Naive thymus-derived CD4-positive, alpha-beta T cell (primary cell): ENCODE data around the gene NBEA. TPM values are rescaled to one million over a fixed set of nuclear protein-coding genes. Genes with fewer than 3 reads are reported as not detected.
A peak's percentile ranks its signal among the peaks of the same experiment; 100 is the strongest.

Source experiments
- ATAC-seq: fragments of 150-1000 bp; cut with Tn5 transposase; 2 replicates; pipeline ENCODE4 v1.10.0; 2021; ENCODE audit warnings: mild to moderate bottlenecking, moderate library complexity
- CTCF ChIA-PET: fragments of 350-600 bp; sonication (Branson Sonifier 250); formaldehyde crosslinking; loops from one replicate; lab custom pipeline; 2021; ENCODE audit warnings: antibody characterized with exemption; lab: Charles Lee
- POLR2A ChIA-PET: fragments of 350-600 bp; sonication (Branson Sonifier 250); formaldehyde crosslinking; loops from one replicate; lab custom pipeline; 2021; ENCODE audit warnings: antibody characterized with exemption, inconsistent platforms; lab: Charles Lee
- DNase-seq, 9 donors: peaks; one replicate each; pipeline versions ENCODE4 v3.0.0 to v3.0.0-alpha.2; 2020 to 2022; ENCODE audit warnings: mixed read lengths in 1 of 9
- H3K27ac ChIP-seq: one replicate; pipeline ENCODE4 v1.7.0; 2013; ENCODE audit warnings: mild to moderate bottlenecking, low read depth, low read length, moderate library complexity
- H3K27me3 ChIP-seq, 2 donors: one replicate each; pipeline ENCODE4 v1.7.0; 2013; ENCODE audit warnings: low read length in 2 of 2, mild to moderate bottlenecking in 2 of 2, moderate library complexity in 2 of 2; ENCODE audit not compliant: control insufficient read depth in 2 of 2, insufficient read depth in 2 of 2
- H3K36me3 ChIP-seq, 3 experiments: 1 replicate in 2 of 3; 2 replicates in 1 of 3; pipeline ENCODE4 v1.7.0; 2013; ENCODE audit warnings: low read length in 3 of 3, mild to moderate bottlenecking in 3 of 3, moderate library complexity in 1 of 3; ENCODE audit not compliant: insufficient read depth in 3 of 3, control insufficient read depth in 2 of 3
- H3K4me1 ChIP-seq, 2 donors: one replicate each; pipeline ENCODE4 v1.7.0; 2013; ENCODE audit warnings: low read length in 2 of 2, mild to moderate bottlenecking in 2 of 2, moderate library complexity in 1 of 2; ENCODE audit not compliant: control insufficient read depth in 2 of 2, insufficient read depth in 2 of 2
- H3K4me3 ChIP-seq: 2 replicates; pipeline ENCODE4 v1.7.0; 2013; ENCODE audit warnings: mild to moderate bottlenecking, low read length
- H3K9me3 ChIP-seq, 3 experiments: 1 replicate in 2 of 3; 2 replicates in 1 of 3; pipeline ENCODE4 v1.7.0; 2013; ENCODE audit warnings: low read length in 3 of 3; ENCODE audit not compliant: control insufficient read depth in 2 of 3
- H3K27ac Mint-ChIP-seq, 9 donors: one replicate each; pipeline ENCODE4 v1.8.0; 2020 to 2022; ENCODE audit warnings: mixed read lengths in 9 of 9, mild to moderate bottlenecking in 8 of 9, moderate library complexity in 5 of 9, inconsistent platforms in 2 of 9
- H3K27me3 Mint-ChIP-seq, 5 donors: one replicate each; pipeline ENCODE4 v1.8.0; 2021 to 2022; ENCODE audit warnings: mixed read lengths in 5 of 5, mild to moderate bottlenecking in 1 of 5
- H3K36me3 Mint-ChIP-seq, 5 donors: one replicate each; pipeline ENCODE4 v1.8.0; 2020 to 2022; ENCODE audit warnings: mixed read lengths in 5 of 5, mild to moderate bottlenecking in 3 of 5, inconsistent platforms in 1 of 5
- H3K4me1 Mint-ChIP-seq, 7 donors: one replicate each; pipeline ENCODE4 v1.8.0; 2020 to 2022; ENCODE audit warnings: mixed read lengths in 7 of 7, mild to moderate bottlenecking in 3 of 7, inconsistent platforms in 1 of 7
- H3K4me3 Mint-ChIP-seq, 10 donors: one replicate each; pipeline ENCODE4 v1.8.0; 2020 to 2022; ENCODE audit warnings: mild to moderate bottlenecking in 10 of 10, mixed read lengths in 10 of 10, moderate library complexity in 6 of 10, inconsistent platforms in 2 of 10
- H3K9me3 Mint-ChIP-seq, 11 donors: one replicate each; pipeline ENCODE4 v1.8.0; 2020 to 2022; ENCODE audit warnings: mixed read lengths in 11 of 11, mild to moderate bottlenecking in 4 of 11, inconsistent platforms in 1 of 11, moderate library complexity in 1 of 11
- intact Hi-C, 2 donors: fragments of 100-400 bp; cut with micrococcal nuclease; formaldehyde crosslinking; loops; one replicate each; pipeline ENCODE4 v1.15.1; 2023
- polyA plus RNA-seq, 2 donors: library from polyadenylated mRNA; unstranded; fragments of 300-500 nt; fragmentation: Illumina TruSeq; gene quantifications; one replicate each; pipeline ENCODE4 v1.2.3, GENCODE V29; 2021
- total RNA-seq, 6 experiments: library from RNA in 5 of 6; stranded (reverse) in 5 of 6; gene quantifications; 1 replicate in 5 of 6; 2 replicates in 1 of 6; pipeline ENCODE4 v1.2.3 and lab custom pipeline; 2021 to 2026

The NBEA gene
- total RNA-seq (1 to 10 TPM in 4 of 5 experiments, under 1 TPM in 1; 0.15 to 6.3 (median 4.3) TPM), polyA plus RNA-seq (1 to 10 TPM; 1.3 to 1.5 TPM), total RNA-seq (lab: John Stamatoyannopoulos, UW) (28.8 reads per million, percentile 59 among the genes with 10 or more reads in this experiment)

- H3K9me3 ChIP-seq: no peaks in the 10 kb centered on the region
- H3K27ac Mint-ChIP-seq: peak within 1 kb of the TSS in 8 of 9 donors; percentile 18 to 85 (median 78)
- intact Hi-C loops: loop anchor here (1.0 to 10.0 kb wide), 5 partner anchors 215 to 1400 kb away; partner anchors contain the start of gene RFC3 (in 2 of the 2)
- peak within 1 kb of the TSS; percentile 43 for H3K4me3 ChIP-seq
- H3K27me3 ChIP-seq: peaks cover 0 to 9% of the 10 kb centered on the region in 2 donors
- H3K36me3 Mint-ChIP-seq: no peaks in the 10 kb centered on the region
- peaks cover 0 to 17% of the 10 kb centered on the region in 2 donors for H3K4me1 ChIP-seq
- ChIA-PET POLR2A (no interaction called here), CTCF (no interaction called here)
- H3K27ac ChIP-seq: peak within 1 kb of the TSS; percentile 55
- H3K4me3 Mint-ChIP-seq: peak within 1 kb of the TSS; percentile 72 to 94 (median 90)
- peaks cover 0 to 2% (median 0%) of the 10 kb centered on the region in 11 donors for H3K9me3 Mint-ChIP-seq
- DNase-seq (peak; percentile 73 to 90 (median 85)), ATAC-seq (peak; percentile 82)
- H3K36me3 ChIP-seq: peaks cover 0 to 3% (median 0%) of the 10 kb centered on the region in 3 experiments
- H3K4me1 Mint-ChIP-seq: peaks cover 15 to 35% (median 28%) of the 10 kb centered on the region in 7 donors
- H3K27me3 Mint-ChIP-seq: peaks cover 37 to 58% (median 47%) of the 10 kb centered on the region in 5 donors
These were observed at the start of gene NBEA for GRCh38 chr13:34941835-34942731. NBEA (plus strand) TSS chr13:34942270; CDS start chr13:34942821, 551 bp downstream.

GRCh38 chr13:34894756-34895155 lies 47.3 kb upstream of the NBEA start:
- Histone ChIP-seq H3K9me3 (no peaks in the 10 kb centered on the region), H3K4me1 (no peaks in the 10 kb centered on the region), H3K36me3 (no peaks in the 10 kb centered on the region), H3K4me3 (no peak overlapping the region), H3K27ac (no peak overlapping the region), H3K27me3 (no peaks in the 10 kb centered on the region)
- Mint-ChIP-seq H3K4me3 (no peak overlapping the region), H3K36me3 (no peaks in the 10 kb centered on the region), H3K27ac (no peak overlapping the region), H3K4me1 (no peaks in the 10 kb centered on the region), H3K27me3 (peaks cover 0 to 12% (median 3%) of the 10 kb centered on the region in 5 donors), H3K9me3 (peaks cover 0 to 4% (median 0%) of the 10 kb centered on the region in 11 donors)
- POLR2A ChIA-PET: no interaction called here
- intact Hi-C loops: no loop called here
- no peak for DNase-seq
- CTCF ChIA-PET: no interaction called here
- no peak for ATAC-seq

DNA sequence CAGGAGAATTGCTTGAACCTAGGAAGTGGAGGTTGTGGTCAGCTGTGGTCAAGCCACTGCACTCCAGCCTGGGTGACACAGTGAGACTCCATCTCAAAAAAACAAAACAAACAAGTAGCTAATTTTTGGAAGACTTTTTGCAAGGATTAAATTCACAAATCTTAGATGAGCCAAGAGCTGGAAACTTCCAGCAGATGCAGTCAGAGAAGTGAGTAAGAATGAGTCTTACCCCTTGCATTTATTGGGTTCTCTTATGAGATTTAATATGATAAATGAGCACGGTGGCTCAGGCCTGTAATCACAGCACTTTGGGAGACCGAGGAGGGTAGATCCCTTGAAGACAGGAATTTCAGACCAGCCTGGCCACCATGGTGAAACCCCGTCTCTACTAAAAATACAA lies 44.9 kb upstream of the NBEA start:
- no peaks in the 10 kb centered on the region for H3K9me3 ChIP-seq
- H3K4me1 ChIP-seq: no peaks in the 10 kb centered on the region
- H3K27me3 ChIP-seq: no peaks in the 10 kb centered on the region
- no peak overlapping the region for H3K4me3 ChIP-seq
- Mint-ChIP-seq H3K4me1 (no peaks in the 10 kb centered on the region), H3K27me3 (peaks cover 0 to 22% (median 9%) of the 10 kb centered on the region in 5 donors), H3K4me3 (no peak overlapping the region), H3K27ac (peak overlapping the region in 1 of 9 donors; percentile 79), H3K36me3 (no peaks in the 10 kb centered on the region), H3K9me3 (no peaks in the 10 kb centered on the region)
- ChIA-PET POLR2A (no interaction called here), CTCF (no interaction called here)
- no peaks in the 10 kb centered on the region for H3K36me3 ChIP-seq
- DNase-seq (no peak), ATAC-seq (no peak)
- no peak overlapping the region for H3K27ac ChIP-seq
- intact Hi-C loops: no loop called here

DNA sequence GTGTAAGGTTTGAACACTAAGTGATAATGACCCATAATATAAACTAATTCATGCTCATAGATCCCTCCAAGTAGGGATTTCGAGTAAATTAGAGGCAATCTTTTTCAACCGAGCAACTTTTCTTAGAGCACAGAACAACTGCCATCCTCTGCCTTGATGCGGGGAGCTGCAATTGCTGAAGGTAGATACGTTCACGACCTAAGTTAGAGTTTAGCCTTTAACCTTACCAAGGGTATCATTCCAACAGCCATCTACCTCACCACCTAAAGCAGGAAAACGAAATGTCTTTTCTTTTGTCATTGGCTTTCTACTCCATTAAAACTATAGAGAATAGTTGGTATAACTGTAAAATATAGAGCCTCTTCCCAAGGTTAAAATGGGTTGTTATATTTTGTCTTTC lies 42.2 kb upstream of the NBEA start:
- ChIA-PET POLR2A (no interaction called here), CTCF (no interaction called here)
- Mint-ChIP-seq H3K9me3 (peaks cover 0 to 4% (median 0%) of the 10 kb centered on the region in 11 donors), H3K27ac (no peak overlapping the region), H3K4me3 (no peak overlapping the region), H3K36me3 (no peaks in the 10 kb centered on the region), H3K27me3 (peaks cover 0 to 22% (median 6%) of the 10 kb centered on the region in 5 donors), H3K4me1 (no peaks in the 10 kb centered on the region)
- intact Hi-C loops: no loop called here
- Histone ChIP-seq H3K27ac (no peak overlapping the region), H3K36me3 (no peaks in the 10 kb centered on the region), H3K4me1 (no peaks in the 10 kb centered on the region), H3K4me3 (no peak overlapping the region), H3K27me3 (no peaks in the 10 kb centered on the region), H3K9me3 (no peaks in the 10 kb centered on the region)
- DNase-seq: no peak
- ATAC-seq: no peak

DNA sequence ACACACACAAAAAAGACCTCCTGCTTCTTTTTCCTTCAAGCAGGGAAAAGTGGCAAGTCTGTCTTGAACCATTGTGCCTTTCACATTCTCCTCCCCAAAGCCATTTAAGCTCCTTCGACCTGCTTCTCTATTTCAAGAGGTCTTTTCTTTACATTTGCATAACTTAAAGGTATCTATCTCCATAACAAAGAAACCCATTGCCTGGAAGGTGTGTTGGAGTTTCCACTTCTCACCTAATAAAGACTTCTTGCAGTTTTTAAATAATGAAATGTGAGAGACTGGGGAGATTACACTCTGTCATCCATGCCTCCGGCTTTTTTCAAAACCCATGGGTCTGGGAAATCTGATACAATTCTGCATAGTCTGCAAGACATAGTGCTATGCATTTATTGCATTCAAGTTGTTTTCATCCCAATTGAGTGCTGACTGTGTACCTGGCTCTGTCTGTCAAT lies 41.8 kb upstream of the NBEA start:
- intact Hi-C loops: no loop called here
- peaks cover 0 to 4% (median 0%) of the 10 kb centered on the region in 11 donors for H3K9me3 Mint-ChIP-seq
- CTCF ChIA-PET: no interaction called here
- Histone ChIP-seq H3K4me1 (no peaks in the 10 kb centered on the region), H3K9me3 (no peaks in the 10 kb centered on the region), H3K27ac (no peak overlapping the region), H3K36me3 (no peaks in the 10 kb centered on the region), H3K27me3 (no peaks in the 10 kb centered on the region), H3K4me3 (no peak overlapping the region)
- no peak overlapping the region for H3K4me3 Mint-ChIP-seq
- peaks cover 0 to 22% (median 6%) of the 10 kb centered on the region in 5 donors for H3K27me3 Mint-ChIP-seq
- no peaks in the 10 kb centered on the region for H3K36me3 Mint-ChIP-seq
- H3K4me1 Mint-ChIP-seq: no peaks in the 10 kb centered on the region
- DNase-seq: no peak
- no peak for ATAC-seq
- POLR2A ChIA-PET: no interaction called here
- no peak overlapping the region for H3K27ac Mint-ChIP-seq

DNA sequence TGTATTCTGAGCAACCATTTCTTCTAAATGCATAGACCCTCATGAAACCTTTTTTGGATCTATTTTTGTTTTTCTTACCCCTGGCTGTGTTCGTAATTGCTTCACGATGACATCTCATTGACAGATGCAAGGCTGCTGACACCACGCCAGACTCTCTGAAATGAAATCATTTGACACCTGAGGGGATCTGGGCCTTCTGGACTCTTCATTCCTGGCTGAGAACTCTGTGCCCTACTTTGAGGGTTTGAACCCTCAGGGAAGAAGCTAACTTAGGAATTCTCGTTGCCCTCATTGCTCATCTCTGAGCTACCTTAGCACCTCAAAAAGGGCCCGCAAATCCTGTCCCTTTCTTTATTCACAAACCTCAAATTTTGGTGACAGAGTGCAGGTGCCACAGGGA lies 40.5 kb upstream of the NBEA start:
- ATAC-seq: no peak
- Histone ChIP-seq H3K9me3 (no peaks in the 10 kb centered on the region), H3K4me1 (no peaks in the 10 kb centered on the region), H3K4me3 (no peak overlapping the region), H3K27me3 (no peaks in the 10 kb centered on the region), H3K27ac (no peak overlapping the region), H3K36me3 (no peaks in the 10 kb centered on the region)
- Mint-ChIP-seq H3K27me3 (peaks cover 0 to 22% (median 6%) of the 10 kb centered on the region in 5 donors), H3K4me1 (no peaks in the 10 kb centered on the region), H3K9me3 (peaks cover 0 to 4% (median 0%) of the 10 kb centered on the region in 11 donors), H3K36me3 (no peaks in the 10 kb centered on the region), H3K4me3 (no peak overlapping the region), H3K27ac (no peak overlapping the region)
- no peak for DNase-seq
- ChIA-PET CTCF (no interaction called here), POLR2A (no interaction called here)
- intact Hi-C loops: no loop called here
